Transverse colon (tissue), 4 donors: ENCODE measurements around the gene ITGB5. TPM values are rescaled to one million over a fixed set of nuclear protein-coding genes. Genes with fewer than 3 reads are reported as not detected.
"Not testable (repeated sequence)": the region's sequence is repeated elsewhere in the genome, so short reads cannot be mapped to it uniquely, and the experiment has no call there.

Experiments
- DNase-seq: peaks from one replicate; pipeline ENCODE4 v3.0.0-alpha.2; 2019
- H3K27ac ChIP-seq, 4 donors: fragments of 200-600 bp; sonication (generic); 2 replicates each; pipeline ENCODE4 v1.5.1; 2016 to 2018; ENCODE audit warnings: inconsistent platforms in 4 of 4
- H3K27me3 ChIP-seq: fragments of 200-600 bp; sonication (generic); 2 replicates; pipeline ENCODE4 v1.5.1; 2017; ENCODE audit warnings: inconsistent platforms
- H3K36me3 ChIP-seq, 4 donors: fragments of 200-600 bp; sonication (generic); 2 replicates each; pipeline ENCODE4 v1.5.1; 2017 to 2019; ENCODE audit warnings: inconsistent platforms in 4 of 4
- H3K4me1 ChIP-seq, 4 donors: fragments of 200-600 bp; sonication (generic); 2 replicates each; pipeline ENCODE4 v1.5.1; 2017 to 2020; ENCODE audit warnings: inconsistent platforms in 4 of 4
- H3K4me3 ChIP-seq, 4 donors: fragments of 200-600 bp; sonication (generic); 1 replicate in 1 of 4; 2 replicates in 3 of 4; pipeline versions ENCODE4 v1.5.1 to v1.6.1; 2017 to 2019; ENCODE audit warnings: inconsistent platforms in 4 of 4
- H3K9me3 ChIP-seq, 2 donors: fragments of 200-600 bp; sonication (generic); 2 replicates each; pipeline ENCODE4 v1.5.1; 2017 to 2019; ENCODE audit warnings: inconsistent platforms in 2 of 2
- EP300 ChIP-seq: sonication (generic); formaldehyde crosslinking; IDR thresholded peaks from one replicate; pipeline ENCODE4 v1.6.1; 2017; ENCODE audit warnings: antibody characterized with exemption, low read depth
- POLR2A ChIP-seq: fragments of 450-650 bp; IDR thresholded peaks from one replicate; pipeline ENCODE4 v1.6.1; 2016; ENCODE audit warnings: antibody characterized with exemption, mild to moderate bottlenecking, moderate library complexity
- POLR2AphosphoS5 ChIP-seq, 3 donors: sonication (generic); formaldehyde crosslinking; IDR thresholded peaks; one replicate each; pipeline ENCODE4 v1.6.1; 2016; ENCODE audit warnings: antibody characterized with exemption in 3 of 3
- WGBS, 2 donors: methylation state at CpG; one replicate each; pipeline ENCODE4 v1.1.5; 2018; ENCODE audit warnings: low coverage in 1 of 2; 5-methylcytosine and 5-hydroxymethylcytosine counted together
- in situ Hi-C, 4 donors: fragments of 200-750 bp; cut with MboI; loops; one replicate each; pipeline versions ENCODE4 v1.15.0 to v1.15.1; 2017; ENCODE audit warnings: low sequenced_read_pairs in 3 of 4, low pct_ligation_motif_present in 1 of 4, low pct_unique_long_range_greater_than_20kb in 1 of 4
- intact Hi-C: fragments of 100-400 bp; cut with DNase I; formaldehyde crosslinking; loops from one replicate; pipeline ENCODE4 v1.15.1; 2023; ENCODE audit warnings: low total_unique reads
- total RNA-seq, 4 donors: library from RNA; depleted of rRNA; stranded (reverse); fragments of >200 nt; gene quantifications; one replicate each; pipeline ENCODE4 v1.1.0, GENCODE V29; 2016
- TF ChIP-seq, protein P1 (sequence below), 5 experiments: fragments of 200-600 bp in 3 of 5; fragments of 450-650 bp in 2 of 5; sonication (generic) in 3 of 5; IDR thresholded peaks; 1 replicate in 2 of 5; 2 replicates in 3 of 5; pipeline ENCODE4 v1.5.1; 2016 to 2017; ENCODE audit warnings: antibody characterized with exemption in 5 of 5, inconsistent platforms in 3 of 5, mild to moderate bottlenecking in 2 of 5, moderate library complexity in 1 of 5

ITGB5 gene
- total RNA-seq, 4 donors from 2014 or later: 62.8 to 572 (median 105) TPM

GRCh38 chr3:124758851-124759635 lies 128.1 kb downstream of the ITGB5 start:
- intact Hi-C loops (loop anchor here (2.0 kb wide), 1 partner anchor 144 kb away; no protein-coding TSS in a partner anchor), in situ Hi-C loops (loop anchor here in 1 of 4 donors (25.0 kb wide), 1 partner anchor 678 kb away; no protein-coding TSS in a partner anchor)
- WGBS, 2 donors: 74 to 85% methylated on average over 4 to 5 of the region's 5 CpGs
- Histone ChIP-seq H3K4me1 (peaks cover 0 to 11% (median 8%) of the 10 kb centered on the region in 4 donors), H3K27me3 (no peaks in the 10 kb centered on the region), H3K36me3 (no peaks in the 10 kb centered on the region), H3K4me3 (no peak overlapping the region), H3K27ac (no peak overlapping the region), H3K9me3 (no peaks in the 10 kb centered on the region)
- TF ChIP-seq, protein P1, sequence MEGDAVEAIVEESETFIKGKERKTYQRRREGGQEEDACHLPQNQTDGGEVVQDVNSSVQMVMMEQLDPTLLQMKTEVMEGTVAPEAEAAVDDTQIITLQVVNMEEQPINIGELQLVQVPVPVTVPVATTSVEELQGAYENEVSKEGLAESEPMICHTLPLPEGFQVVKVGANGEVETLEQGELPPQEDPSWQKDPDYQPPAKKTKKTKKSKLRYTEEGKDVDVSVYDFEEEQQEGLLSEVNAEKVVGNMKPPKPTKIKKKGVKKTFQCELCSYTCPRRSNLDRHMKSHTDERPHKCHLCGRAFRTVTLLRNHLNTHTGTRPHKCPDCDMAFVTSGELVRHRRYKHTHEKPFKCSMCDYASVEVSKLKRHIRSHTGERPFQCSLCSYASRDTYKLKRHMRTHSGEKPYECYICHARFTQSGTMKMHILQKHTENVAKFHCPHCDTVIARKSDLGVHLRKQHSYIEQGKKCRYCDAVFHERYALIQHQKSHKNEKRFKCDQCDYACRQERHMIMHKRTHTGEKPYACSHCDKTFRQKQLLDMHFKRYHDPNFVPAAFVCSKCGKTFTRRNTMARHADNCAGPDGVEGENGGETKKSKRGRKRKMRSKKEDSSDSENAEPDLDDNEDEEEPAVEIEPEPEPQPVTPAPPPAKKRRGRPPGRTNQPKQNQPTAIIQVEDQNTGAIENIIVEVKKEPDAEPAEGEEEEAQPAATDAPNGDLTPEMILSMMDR (IDR thresholded peaks at IDR 0.05): no peak
- TF ChIP-seq EP300 (no peak), POLR2AphosphoS5 (IDR thresholded peaks at IDR 0.05) (no peak), POLR2A (no peak)
- DNase-seq: no peak

- intact Hi-C loops: loop anchor here (2.0 kb wide), 1 partner anchor 145 kb away; no protein-coding TSS in a partner anchor
- H3K27me3 ChIP-seq, H3K36me3 ChIP-seq, H3K27ac ChIP-seq, DNase-seq, H3K4me3 ChIP-seq, H3K9me3 ChIP-seq: not testable (repeated sequence)
- in situ Hi-C loops: loop anchor here in 1 of 4 donors (25.0 kb wide), 1 partner anchor 679 kb away; no protein-coding TSS in a partner anchor
- 81 to 87% methylated on average over 3 to 7 of the region's 7 CpGs for WGBS, 2 donors
- peaks cover 0 to 11% (median 8%) of the 10 kb centered on the region in 4 donors for H3K4me1 ChIP-seq
These were observed 129.2 kb downstream of the ITGB5 start for GRCh38 chr3:124757926-124758325.

DNA sequence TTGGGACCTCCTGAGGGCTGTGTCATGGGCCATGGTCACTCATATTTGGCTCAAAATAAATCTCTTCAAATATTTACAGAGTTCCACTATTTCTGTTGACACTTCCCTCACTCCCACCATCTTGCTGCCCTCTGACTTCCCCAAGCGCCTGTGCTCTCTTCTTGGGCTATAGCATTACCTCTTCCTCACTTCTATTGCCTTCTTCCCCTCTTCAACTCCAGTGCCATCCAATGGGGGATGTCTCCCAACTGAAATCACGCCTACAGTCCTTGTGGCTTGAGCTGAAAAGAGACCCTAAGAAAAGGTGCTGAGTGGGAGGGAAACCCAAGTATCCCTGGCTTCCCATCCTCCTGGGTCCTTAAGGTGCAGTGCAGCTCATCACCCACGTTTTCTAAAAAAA lies 135.1 kb downstream of the ITGB5 start:
- Histone ChIP-seq H3K27me3 (no peaks in the 10 kb centered on the region), H3K36me3 (no peaks in the 10 kb centered on the region), H3K27ac (no peak overlapping the region), H3K4me3 (no peak overlapping the region), H3K4me1 (no peaks in the 10 kb centered on the region), H3K9me3 (no peaks in the 10 kb centered on the region)
- TF ChIP-seq EP300 (no peak), POLR2A (no peak), POLR2AphosphoS5 (IDR thresholded peaks at IDR 0.05) (no peak)
- TF ChIP-seq, protein P1 (IDR thresholded peaks at IDR 0.05): no peak
- intact Hi-C loops: no loop called here
- WGBS, 2 donors: 72 to 77% methylated on average over 2 to 3 of the region's 3 CpGs
- no peak for DNase-seq
- in situ Hi-C loops: loop anchor here in 1 of 4 donors (25.0 kb wide), 1 partner anchor 685 kb away; no protein-coding TSS in a partner anchor

- intact Hi-C loops: no loop called here
- 42 to 64% methylated on average over 2 to 3 of the region's 5 CpGs for WGBS, 2 donors
- no peak for TF ChIP-seq POLR2AphosphoS5 (IDR thresholded peaks at IDR 0.05)
- TF ChIP-seq, protein P1 (IDR thresholded peaks at IDR 0.05): no peak
- no peak for TF ChIP-seq EP300
- no peak for TF ChIP-seq POLR2A
- Histone ChIP-seq H3K4me1 (no peaks in the 10 kb centered on the region), H3K4me3 (no peak overlapping the region), H3K9me3 (no peaks in the 10 kb centered on the region), H3K27ac (no peak overlapping the region), H3K36me3 (no peaks in the 10 kb centered on the region), H3K27me3 (no peaks in the 10 kb centered on the region)
- DNase-seq: no peak
- in situ Hi-C loops: loop anchor here in 1 of 4 donors (25.0 kb wide), 1 partner anchor 686 kb away; no protein-coding TSS in a partner anchor
These were observed 135.7 kb downstream of the ITGB5 start for GRCh38 chr3:124751501-124751900.

GRCh38 chr3:124749877-124750276 lies 137.3 kb downstream of the ITGB5 start:
- H3K4me1 ChIP-seq, DNase-seq, H3K9me3 ChIP-seq, H3K27ac ChIP-seq, intact Hi-C loops, H3K36me3 ChIP-seq, H3K4me3 ChIP-seq, H3K27me3 ChIP-seq: not testable (repeated sequence)
- WGBS, 2 donors: 95% methylated on average over 7 of the region's 27 CpGs; no CpG with 5 or more reads in 1 of the 2 donors
- in situ Hi-C loops: loop anchor here in 1 of 4 donors (25.0 kb wide), 1 partner anchor 687 kb away; no protein-coding TSS in a partner anchor
